Hematopoietic multipotent progenitor cell treated with erythropoietin and hydrocortisone succinate and interleukin-3 and kit ligand, for 6 days (in vitro differentiated cells): ENCODE results near the gene NDE1.

Experiments used
- DNase-seq: peaks from one replicate; pipeline ENCODE4 v3.0.0-alpha.2; 2015

The NDE1 gene

GRCh38 chr16:15772579-15773293 is 122.7 kb downstream of the NDE1 start:
- no peak for DNase-seq

GRCh38 chr16:15773968-15774367 is 123.9 kb downstream of the NDE1 start:
- no peak for DNase-seq

GRCh38 chr16:15775209-15775608 is 125.2 kb downstream of the NDE1 start:
- peak; percentile 32 for DNase-seq

- no peak for DNase-seq
Observed at GRCh38 chr16:15775663-15776304, 125.7 kb downstream of the NDE1 start.
